K562 (cell line): Measurements from ENCODE around the gene TPCN1. TPM values are rescaled to one million over a fixed set of nuclear protein-coding genes. Genes with fewer than 3 reads are reported as not detected.

Experiments used
- CBFA2T2 ChIP-seq: fragments of 450-650 bp; conservative IDR thresholded peaks from 2 replicates; pipeline ENCODE4 v1.6.1; 2017; ENCODE audit warnings: mild to moderate bottlenecking
- DMBX1 ChIP-seq: fragments of 250-450 bp; sonication (Bioruptor Pico); IDR thresholded peaks from 2 replicates; pipeline ENCODE4 v1.8.0; 2022; ENCODE audit warnings: inconsistent platforms, mild to moderate bottlenecking, moderate library complexity, borderline replicate concordance
- E2F6 ChIP-seq, 2 experiments: IDR thresholded peaks; 2 replicates each; pipeline ENCODE4 v1.6.1; 2011; ENCODE audit warnings: borderline replicate concordance in 1 of 2, control low read depth in 1 of 2, low read depth in 1 of 2, low read length in 1 of 2, mild to moderate bottlenecking in 1 of 2, mixed read lengths in 1 of 2, moderate library complexity in 1 of 2; ENCODE audit not compliant: insufficient read depth in 1 of 2, insufficient read length in 1 of 2, poor library complexity in 1 of 2, severe bottlenecking in 1 of 2; ENCODE audit errors: extremely low read depth in 1 of 2
- ELF1 ChIP-seq: fragments of 200-800 bp; sonication (Bioruptor generic); IDR thresholded peaks from 2 replicates; pipeline ENCODE4 v1.6.1; 2016; ENCODE audit warnings: missing genetic modification characterization, missing compliant biosample characterization
- ESRRA ChIP-seq: fragments of 450-650 bp; IDR thresholded peaks from 2 replicates; pipeline ENCODE4 v1.6.1; 2014; ENCODE audit warnings: low read depth, mild to moderate bottlenecking, moderate library complexity, borderline replicate concordance
- ETS2 ChIP-seq: IDR thresholded peaks from 2 replicates; pipeline ENCODE4 v1.6.1; 2016; ENCODE audit warnings: borderline replicate concordance, missing genetic modification characterization, mild to moderate bottlenecking, moderate library complexity, missing compliant biosample characterization; ENCODE audit not compliant: poor library complexity, severe bottlenecking
- FOSL1 ChIP-seq: fragments of 200-800 bp; sonication (Bioruptor generic); conservative IDR thresholded peaks from 2 replicates; pipeline ENCODE4 v1.6.1; 2016; ENCODE audit warnings: missing genetic modification characterization, missing compliant biosample characterization
- GABPB1 ChIP-seq: sonication (generic); formaldehyde crosslinking; IDR thresholded peaks from 2 replicates; pipeline ENCODE4 v1.8.0; 2022; ENCODE audit warnings: mild to moderate bottlenecking, missing genetic modification reagents
- GTF2A2 ChIP-seq: IDR thresholded peaks from 2 replicates; pipeline ENCODE4 v1.6.1; 2016; ENCODE audit warnings: mild to moderate bottlenecking, missing genetic modification characterization, missing compliant biosample characterization
- HDAC2 ChIP-seq: fragments of 450-650 bp; IDR thresholded peaks from 2 replicates; pipeline ENCODE4 v1.6.1; 2016; ENCODE audit warnings: mild to moderate bottlenecking
- HDAC8 ChIP-seq: fragments of 450-650 bp; IDR thresholded peaks from 2 replicates; pipeline ENCODE4 v1.6.1; 2016; ENCODE audit warnings: mild to moderate bottlenecking, missing genetic modification characterization, moderate library complexity, missing compliant biosample characterization
- MAFF ChIP-seq: IDR thresholded peaks from 2 replicates; pipeline ENCODE4 v1.6.1; 2012; ENCODE audit warnings: low read length, improper control_type of control experiment
- NFIC ChIP-seq: fragments of 450-650 bp; IDR thresholded peaks from 2 replicates; pipeline ENCODE4 v1.6.1; 2017; ENCODE audit warnings: mild to moderate bottlenecking, inconsistent platforms
- SMARCA5 ChIP-seq: fragments of 450-650 bp; IDR thresholded peaks from 2 replicates; pipeline ENCODE4 v1.6.1; 2016
- TFAP4 ChIP-seq: sonication (generic); formaldehyde crosslinking; IDR thresholded peaks from 2 replicates; pipeline ENCODE4 v1.8.0; 2022; ENCODE audit warnings: missing genetic modification reagents, mild to moderate bottlenecking, moderate library complexity, borderline replicate concordance
- ZEB2 ChIP-seq: fragments of 450-650 bp; IDR thresholded peaks from 2 replicates; pipeline ENCODE4 v1.6.1; 2016
- ZKSCAN8 ChIP-seq: fragments of 200-800 bp; sonication (Bioruptor generic); IDR thresholded peaks from 2 replicates; pipeline ENCODE4 v1.6.1; 2016; ENCODE audit warnings: missing genetic modification characterization, missing compliant biosample characterization
- ZNF165 ChIP-seq: fragments of 250-450 bp; sonication (Bioruptor Pico); IDR thresholded peaks from 2 replicates; pipeline ENCODE4 v1.4.0; 2020; ENCODE audit warnings: borderline replicate concordance
- ZNF174 ChIP-seq: fragments of 250-450 bp; sonication (Bioruptor Pico); IDR thresholded peaks from 2 replicates; pipeline ENCODE4 v1.4.0; 2020; ENCODE audit warnings: mild to moderate bottlenecking
- ZNF274 ChIP-seq: IDR thresholded peaks from 2 replicates; pipeline ENCODE4 v1.6.1; 2011; ENCODE audit warnings: low read depth, mild to moderate bottlenecking, low read length, moderate library complexity, borderline replicate concordance
- ZNF277 ChIP-seq: fragments of 250-450 bp; sonication (Bioruptor Pico); IDR thresholded peaks from 2 replicates; pipeline ENCODE4 v1.8.0; 2022; ENCODE audit warnings: inconsistent platforms, mild to moderate bottlenecking, moderate library complexity, borderline replicate concordance
- ZNF696 ChIP-seq: fragments of 250-450 bp; sonication (Bioruptor Pico); conservative IDR thresholded peaks from 2 replicates; pipeline ENCODE4 v1.4.0; 2020; ENCODE audit warnings: mild to moderate bottlenecking, moderate library complexity
- polyA plus RNA-seq, 8 experiments: library from polyadenylated mRNA; depleted of rRNA in 4 of 8; stranded (reverse) in 5 of 8; unstranded in 3 of 8; fragments of >200 nt; fragmentation: Nextera tagmentation in 2 of 8; fragmentation: Illumina TruSeq in 1 of 8; extraction: Ambion mirVana in 2 of 8; extraction: Trizol in 1 of 8; gene quantifications; 2 replicates each; pipeline versions ENCODE4 v1.2.1 to v1.2.3, GENCODE V29; 2011 to 2014; ENCODE audit warnings: inconsistent platforms in 1 of 8, missing spikeins in 1 of 8
- total RNA-seq, 7 experiments: library from RNA; depleted of rRNA in 6 of 7; stranded (reverse); fragments of >200 nt in 6 of 7; fragmentation: Illumina TruSeq in 2 of 7; extraction: Trizol in 2 of 7; gene quantifications; 2 replicates each; pipeline versions ENCODE4 v1.2.1 to v1.2.3, GENCODE V29; 2011 to 2021; ENCODE audit warnings: low replicate concordance in 1 of 7
- TF ChIP-seq, protein P1 (sequence below), 2 experiments: fragments of 200-800 bp in 1 of 2; sonication (Bioruptor generic) in 1 of 2; sonication (generic) in 1 of 2; formaldehyde crosslinking in 1 of 2; IDR thresholded peaks in 1 of 2; conservative IDR thresholded peaks in 1 of 2; 2 replicates each; pipeline versions ENCODE4 v1.5.0 to v1.6.1; 2016 to 2020; ENCODE audit warnings: missing compliant biosample characterization in 1 of 2, missing genetic modification characterization in 1 of 2, missing genetic modification reagents in 1 of 2

The TPCN1 gene
- total and polyA plus RNA-seq, 9 of the 15 experiments (the other 6 are each of a cell fraction or from before 2014, with no cell fraction given), result 0.80 to 23.8 (median 7.4) TPM

DNA sequence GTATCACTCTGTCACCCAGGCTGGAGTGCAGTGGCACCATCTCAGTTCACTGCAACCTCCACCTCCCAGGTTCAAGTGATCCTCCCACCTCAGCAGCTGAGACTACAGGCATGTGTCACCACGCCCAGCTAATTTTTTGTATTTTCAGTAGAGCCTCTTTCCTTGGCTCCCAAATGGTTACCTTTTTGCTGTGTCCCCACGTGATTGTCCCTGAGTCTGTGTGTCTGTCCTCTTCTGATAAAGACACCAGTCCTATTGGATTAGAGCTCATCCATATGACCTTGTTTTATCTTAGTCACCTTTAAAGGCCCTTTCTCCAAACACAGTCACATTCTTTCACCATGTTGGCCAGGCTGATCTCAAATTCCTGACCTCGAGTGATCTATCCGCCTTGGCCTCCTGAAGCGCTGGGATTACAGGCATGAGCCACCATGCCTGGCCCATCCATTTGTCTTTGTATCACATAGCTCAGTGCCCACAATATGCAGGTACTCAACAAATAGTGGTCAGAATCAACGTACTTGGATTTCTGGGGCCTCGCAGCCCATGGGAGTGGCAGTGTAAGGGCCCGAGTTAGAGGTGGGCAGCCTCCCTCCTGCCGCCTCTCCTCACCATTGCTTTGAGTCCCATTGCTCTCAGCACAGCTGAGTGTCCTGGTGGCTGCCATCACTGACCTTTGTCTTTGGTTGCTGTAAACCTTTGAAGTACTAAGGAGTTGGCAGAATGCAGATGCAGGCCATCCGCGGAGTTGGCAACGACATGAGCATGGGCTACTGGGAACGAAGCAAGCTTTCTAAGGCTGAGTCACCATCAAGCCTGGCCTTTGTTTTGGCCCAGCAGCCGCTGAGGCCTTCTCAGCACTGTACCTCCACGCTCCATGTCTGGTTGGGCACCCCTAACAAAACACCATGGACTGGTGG is 9.3 kb downstream of the TPCN1 start (continued):
- TF ChIP-seq, protein P1, sequence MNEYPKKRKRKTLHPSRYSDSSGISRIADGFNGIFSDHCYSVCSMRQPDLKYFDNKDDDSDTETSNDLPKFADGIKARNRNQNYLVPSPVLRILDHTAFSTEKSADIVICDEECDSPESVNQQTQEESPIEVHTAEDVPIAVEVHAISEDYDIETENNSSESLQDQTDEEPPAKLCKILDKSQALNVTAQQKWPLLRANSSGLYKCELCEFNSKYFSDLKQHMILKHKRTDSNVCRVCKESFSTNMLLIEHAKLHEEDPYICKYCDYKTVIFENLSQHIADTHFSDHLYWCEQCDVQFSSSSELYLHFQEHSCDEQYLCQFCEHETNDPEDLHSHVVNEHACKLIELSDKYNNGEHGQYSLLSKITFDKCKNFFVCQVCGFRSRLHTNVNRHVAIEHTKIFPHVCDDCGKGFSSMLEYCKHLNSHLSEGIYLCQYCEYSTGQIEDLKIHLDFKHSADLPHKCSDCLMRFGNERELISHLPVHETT (CRISPR knock-in tag; conservative IDR thresholded peaks at IDR 0.05 in 1 of 2, IDR thresholded peaks at IDR 0.05 in 1 of 2), result peak in 1 of 2 experiments; percentile 53; a peak in 2 of 4 replicates
- TF ChIP-seq ELF1 (tag) (peak; percentile 48; the same call in 1 of the 2 replicates), ESRRA (peak; percentile 91), ETS2 (tag) (no peak), NFIC (peak; percentile 57), ZNF696 (no peak), DMBX1 (CRISPR knock-in tag) (peak; percentile 47; the same call in 1 of the 2 replicates), ZNF274 (no peak), HDAC2 (no peak), ZNF174 (no peak), ZEB2 (peak; percentile 50; the same call in 1 of the 2 replicates), SMARCA5 (0 out of 2 replicates have a peak, but pooled peaks have one; percentile 6), FOSL1 (tag) (peak; percentile 81), GTF2A2 (tag) (no peak), ZKSCAN8 (CRISPR knock-in tag) (peak; percentile 62; the same call in 1 of the 2 replicates), ZNF277 (no peak), ZNF165 (no peak), GABPB1 (CRISPR knock-in tag) (no peak), MAFF (no peak), CBFA2T2 (peak; percentile 90), TFAP4 (CRISPR knock-in tag) (peak; percentile 76), E2F6 (IDR thresholded peaks at IDR 0.05; ENCODE audit: borderline replicate concordance in 1 of 2, extremely low read depth in 1 of 2, insufficient read depth in 1 of 2, insufficient read length in 1 of 2, low read depth in 1 of 2, low read length in 1 of 2, poor library complexity in 1 of 2, severe bottlenecking in 1 of 2) (no peak), HDAC8 (no peak)
